ENCODE results near the gene IGFBP4.

Gene IGFBP4

GRCh38 chr17:40468560-40468959, 25.3 kb downstream of the IGFBP4 start:
- DNase-seq (ENCODE audit: extremely low read depth, low read depth), result no peak
- no peak for TF ChIP-seq CTCF (IDR thresholded peaks at IDR 0.05; ENCODE audit: low read depth, low read length)

GRCh38 chr17:40469805-40470675, 26.8 kb downstream of the IGFBP4 start:
- no peak for TF ChIP-seq CTCF (IDR thresholded peaks at IDR 0.05; ENCODE audit: low read depth, low read length)
- DNase-seq (ENCODE audit: extremely low read depth, low read depth), result no peak

- TF ChIP-seq CTCF (IDR thresholded peaks at IDR 0.05; ENCODE audit: low read depth, low read length), result no peak
- DNase-seq (ENCODE audit: extremely low read depth, low read depth), result no peak
Measured at GRCh38 chr17:40470932-40471828, 27.9 kb downstream of the IGFBP4 start.

- no peak for TF ChIP-seq CTCF (IDR thresholded peaks at IDR 0.05; ENCODE audit: low read depth, low read length)
- no peak for DNase-seq (ENCODE audit: extremely low read depth, low read depth)
Measured at GRCh38 chr17:40471846-40472732, 28.8 kb downstream of the IGFBP4 start.

GRCh38 chr17:40472733-40473452, 29.6 kb downstream of the IGFBP4 start:
- no peak for TF ChIP-seq CTCF (IDR thresholded peaks at IDR 0.05; ENCODE audit: low read depth, low read length)
- no peak for DNase-seq (ENCODE audit: extremely low read depth, low read depth)

GRCh38 chr17:40473573-40474365, 30.5 kb downstream of the IGFBP4 start:
- no peak for TF ChIP-seq CTCF (IDR thresholded peaks at IDR 0.05; ENCODE audit: low read depth, low read length)
- DNase-seq (ENCODE audit: extremely low read depth, low read depth), result no peak
